Psoas muscle (tissue), 8 donors: ENCODE data around the gene GPC1. TPM values are rescaled to one million over a fixed set of nuclear protein-coding genes. Genes with fewer than 3 reads are reported as not detected.
A peak's percentile ranks its signal among the peaks of the same experiment; 100 is the strongest.

Experiments
- ATAC-seq, 4 donors: fragments of 200-7000 bp; cut with Tn5 transposase; one replicate each; pipeline ENCODE4 v1.9.1; 2020; ENCODE audit warnings: moderate library complexity in 3 of 4, mild to moderate bottlenecking in 2 of 4
- DNase-seq, 2 donors: peaks; one replicate each; pipeline ENCODE4 v3.0.0-alpha.2; 2020
- H3K27ac ChIP-seq: fragments of 200-600 bp; one replicate; pipeline ENCODE4 v1.8.0; 2022
- H3K27me3 ChIP-seq, 3 donors: fragments of 200-600 bp in 1 of 3; one replicate each; pipeline versions ENCODE4 v1.6.1 to v1.8.0; 2013 to 2022; ENCODE audit warnings: low read length in 2 of 3, mild to moderate bottlenecking in 2 of 3, moderate library complexity in 1 of 3; ENCODE audit not compliant: insufficient read depth in 3 of 3
- H3K36me3 ChIP-seq, 2 donors: fragments of 200-600 bp in 1 of 2; one replicate each; pipeline versions ENCODE4 v1.6.1 to v1.8.0; 2013 to 2022; ENCODE audit warnings: low read depth in 1 of 2, mild to moderate bottlenecking in 1 of 2, moderate library complexity in 1 of 2; ENCODE audit not compliant: insufficient read depth in 1 of 2
- H3K4me1 ChIP-seq: fragments of 200-600 bp; one replicate; pipeline ENCODE4 v1.8.0; 2022
- H3K4me3 ChIP-seq: fragments of 200-600 bp; one replicate; pipeline ENCODE4 v1.8.0; 2022; ENCODE audit warnings: mild to moderate bottlenecking
- H3K9me3 ChIP-seq: fragments of 200-600 bp; one replicate; pipeline ENCODE4 v1.8.0; 2022
- WGBS, 3 donors: extraction: QIAGEN DNeasy Blood & Tissue Kit; methylation state at CpG; one replicate each; pipeline versions ENCODE4 v1.1.6 to v1.1.7; 2013; 5-methylcytosine and 5-hydroxymethylcytosine counted together
- intact Hi-C, 2 donors: fragments of 100-400 bp; cut with DNase I; formaldehyde crosslinking; loops; one replicate each; pipeline versions ENCODE4 v1.11.0 to v1.14.2; 2022
- polyA plus RNA-seq, 3 donors: library from polyadenylated mRNA; stranded (reverse); fragments of 200-250 nt; gene quantifications; one replicate each; pipeline ENCODE4 v1.2.3, GENCODE V29; 2013
- total RNA-seq, 4 donors: library from RNA; stranded (reverse); fragmentation: NEBNext Ultra II Directional in 2 of 4; extraction: Animal tissue kit (Norgen Biotek cat#: 25700) in 2 of 4; gene quantifications; one replicate each; pipeline versions ENCODE4 v1.2.1 to v1.2.4, GENCODE V29; 2021 to 2023
- TF ChIP-seq, protein P1 (sequence below): fragments of 200-600 bp; IDR thresholded peaks from one replicate; pipeline ENCODE4 v1.8.0; 2022; ENCODE audit warnings: antibody characterized with exemption
- donor health status: healthy with polysubstance abuse.
- donor health status: DM: no; HTN: no; CAD: no; lungs with moderate emphysema.
- donor health status: Bipolar disorder and iron deficiency.
- donor health status: healthy.
- donor health status: DM: yes; HTN: yes; CAD: no.
- donor health status: DM: no; HTN: no; CAD: no.
- donor health status: DM: no; HTN: no; CAD: no.
- donor health status: DM: yes; HTN: yes; CAD: no.

GPC1 gene
- total and polyA plus RNA-seq, 7 donors = 85.4 to 180 (median 116) TPM

DNA sequence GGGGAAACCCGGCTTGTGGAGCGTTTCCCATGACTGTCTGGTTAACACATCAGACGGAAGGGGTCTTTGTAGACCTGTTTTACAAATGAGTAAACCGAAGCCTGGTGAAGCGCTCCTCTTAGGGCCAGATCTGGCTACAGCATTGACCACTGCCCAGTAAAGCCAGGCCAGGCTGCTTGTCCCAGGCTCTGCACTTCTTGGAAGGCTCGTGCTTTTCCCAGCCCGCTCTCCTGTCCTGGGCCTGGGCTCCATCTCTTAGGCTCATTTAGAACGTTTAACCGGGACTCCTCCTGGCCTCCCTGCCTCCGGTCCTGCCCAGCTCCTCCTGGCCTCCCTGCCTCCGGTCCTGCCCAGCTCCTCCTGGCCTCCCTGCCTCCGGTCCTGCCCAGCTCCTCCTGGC, 4.8 kb downstream of the GPC1 start:
- no peak for ATAC-seq

DNA sequence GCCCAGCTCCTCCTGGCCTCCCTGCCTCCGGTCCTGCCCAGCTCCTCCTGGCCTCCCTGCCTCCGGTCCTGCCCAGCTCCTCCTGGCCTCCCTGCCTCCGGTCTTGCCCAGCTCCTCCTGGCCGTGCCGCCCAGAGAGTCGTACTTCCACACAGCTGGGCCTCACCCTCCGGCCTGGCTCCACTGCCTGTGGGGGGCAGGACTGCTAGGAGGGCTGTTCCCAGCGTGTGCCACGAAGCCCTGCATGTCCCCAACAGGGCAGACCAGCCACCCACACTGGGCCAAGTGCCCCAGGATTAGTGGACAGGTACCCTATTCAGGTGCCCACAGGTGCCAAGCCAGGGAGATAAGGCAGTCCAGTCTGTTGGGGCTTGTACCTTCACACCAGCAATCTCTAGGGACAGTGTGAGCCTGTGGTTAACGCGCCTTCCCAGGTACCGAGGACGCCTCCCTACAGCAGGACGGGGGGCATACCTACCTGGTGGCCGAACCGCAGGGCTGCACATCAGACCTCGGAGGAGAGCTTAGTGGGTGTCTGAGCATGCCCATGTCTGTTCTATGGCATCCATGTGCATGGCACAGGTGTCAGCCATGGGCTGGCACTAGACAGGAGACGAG, 5.3 kb downstream of the GPC1 start:
- ATAC-seq (no peak), DNase-seq (peak; percentile 8 to 32)
- H3K4me1 ChIP-seq = peaks cover 60% of the 10 kb centered on the region
- peak overlapping the region; percentile 65 for H3K27ac ChIP-seq
- intact Hi-C loops = no loop called here
- TF ChIP-seq, protein P1, sequence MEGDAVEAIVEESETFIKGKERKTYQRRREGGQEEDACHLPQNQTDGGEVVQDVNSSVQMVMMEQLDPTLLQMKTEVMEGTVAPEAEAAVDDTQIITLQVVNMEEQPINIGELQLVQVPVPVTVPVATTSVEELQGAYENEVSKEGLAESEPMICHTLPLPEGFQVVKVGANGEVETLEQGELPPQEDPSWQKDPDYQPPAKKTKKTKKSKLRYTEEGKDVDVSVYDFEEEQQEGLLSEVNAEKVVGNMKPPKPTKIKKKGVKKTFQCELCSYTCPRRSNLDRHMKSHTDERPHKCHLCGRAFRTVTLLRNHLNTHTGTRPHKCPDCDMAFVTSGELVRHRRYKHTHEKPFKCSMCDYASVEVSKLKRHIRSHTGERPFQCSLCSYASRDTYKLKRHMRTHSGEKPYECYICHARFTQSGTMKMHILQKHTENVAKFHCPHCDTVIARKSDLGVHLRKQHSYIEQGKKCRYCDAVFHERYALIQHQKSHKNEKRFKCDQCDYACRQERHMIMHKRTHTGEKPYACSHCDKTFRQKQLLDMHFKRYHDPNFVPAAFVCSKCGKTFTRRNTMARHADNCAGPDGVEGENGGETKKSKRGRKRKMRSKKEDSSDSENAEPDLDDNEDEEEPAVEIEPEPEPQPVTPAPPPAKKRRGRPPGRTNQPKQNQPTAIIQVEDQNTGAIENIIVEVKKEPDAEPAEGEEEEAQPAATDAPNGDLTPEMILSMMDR = no peak
- 71 to 81% (median 72%) methylated on average over 17 of the region's 18 CpGs for WGBS, 3 donors
- H3K36me3 ChIP-seq = peaks cover 0 to 11% of the 10 kb centered on the region in 2 donors
- no peaks in the 10 kb centered on the region for H3K27me3 ChIP-seq
- H3K9me3 ChIP-seq = no peaks in the 10 kb centered on the region
- H3K4me3 ChIP-seq = peak overlapping the region; percentile 18

More for the DNA sequence above, 4.8 kb downstream of the GPC1 start:
- H3K4me1 ChIP-seq = peaks cover 60% of the 10 kb centered on the region
- no peaks in the 10 kb centered on the region for H3K9me3 ChIP-seq
- no peak overlapping the region for H3K4me3 ChIP-seq
- intact Hi-C loops = no loop called here
- peak in 1 of 2 donors; percentile 24 for DNase-seq
- TF ChIP-seq, protein P1 = no peak
- peaks cover 0 to 7% of the 10 kb centered on the region in 2 donors for H3K36me3 ChIP-seq
- no peaks in the 10 kb centered on the region for H3K27me3 ChIP-seq
- no peak overlapping the region for H3K27ac ChIP-seq
- 90 to 95% (median 92%) methylated on average over 10 to 11 of the region's 12 CpGs for WGBS, 3 donors

DNA sequence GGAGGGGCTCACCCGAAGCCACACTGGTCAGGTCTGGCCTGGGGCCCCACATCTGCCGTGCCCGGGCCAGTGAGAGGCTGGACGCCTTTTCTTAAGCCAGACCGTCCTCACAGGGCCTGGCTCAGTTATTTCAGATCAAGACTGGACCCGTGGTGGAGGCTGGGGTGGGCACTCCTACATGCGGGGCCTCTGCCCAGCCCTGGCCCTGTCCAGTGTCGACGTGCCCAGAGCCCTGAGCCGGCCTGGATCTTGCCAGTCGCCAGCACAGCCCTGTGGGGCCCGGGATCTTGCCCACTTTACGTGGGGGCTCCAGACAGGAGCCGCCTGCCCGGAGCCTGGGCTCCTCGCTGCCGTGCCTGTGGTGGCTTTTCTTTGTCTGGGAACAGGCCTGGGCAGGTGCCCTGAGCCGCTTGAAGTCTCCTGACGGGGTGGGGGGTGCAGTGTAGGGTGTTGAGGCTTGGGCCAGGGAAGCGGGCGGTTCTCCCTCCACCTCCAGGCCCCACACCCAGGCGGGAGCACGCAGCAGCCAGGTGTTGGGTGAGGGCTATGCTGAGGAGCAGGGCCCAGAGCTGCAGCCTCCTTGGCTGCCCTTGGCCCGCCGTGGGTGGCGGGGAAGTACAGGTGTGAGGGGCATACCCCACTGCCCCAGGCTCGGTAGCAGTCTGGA, 6.0 kb downstream of the GPC1 start:
- intact Hi-C loops = no loop called here
- Histone ChIP-seq H3K9me3 (no peaks in the 10 kb centered on the region), H3K27me3 (no peaks in the 10 kb centered on the region), H3K27ac (peak overlapping the region; percentile 65), H3K4me3 (peak overlapping the region; percentile 18), H3K4me1 (peaks cover 62% of the 10 kb centered on the region), H3K36me3 (peaks cover 0 to 16% of the 10 kb centered on the region in 2 donors)
- TF ChIP-seq, protein P1 = no peak
- peak; percentile 10 to 51 for DNase-seq
- 50 to 60% (median 55%) methylated on average over 21 to 27 of the region's 27 CpGs for WGBS, 3 donors
- ATAC-seq = no peak

DNA sequence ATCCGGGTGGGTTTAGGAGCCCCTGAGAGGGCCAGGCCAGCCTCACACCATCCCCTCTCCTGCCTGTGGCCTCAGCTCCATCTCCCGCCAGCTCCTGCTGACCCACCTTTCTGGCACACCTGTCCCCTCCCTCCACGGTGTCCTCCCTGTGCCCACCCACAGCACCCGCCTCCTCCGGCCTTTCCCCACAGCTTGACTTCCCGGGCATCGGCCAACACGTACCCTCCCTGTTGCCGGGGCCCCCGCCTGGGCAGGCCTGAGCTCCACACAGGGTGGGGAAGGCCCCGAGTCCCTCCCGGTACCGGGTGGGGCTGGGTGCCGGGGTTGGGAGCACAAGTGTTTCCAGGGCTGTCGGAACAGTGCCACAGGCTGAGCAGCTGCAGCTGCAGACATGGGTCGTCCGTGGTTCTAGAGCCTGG, 6.5 kb downstream of the GPC1 start:
- H3K4me1 ChIP-seq = peaks cover 67% of the 10 kb centered on the region
- WGBS, 3 donors = 37 to 49% (median 46%) methylated on average over 15 to 17 of the region's 17 CpGs
- no peaks in the 10 kb centered on the region for H3K9me3 ChIP-seq
- H3K4me3 ChIP-seq = peak overlapping the region; percentile 7
- peaks cover 0 to 16% of the 10 kb centered on the region in 2 donors for H3K36me3 ChIP-seq
- intact Hi-C loops = no loop called here
- TF ChIP-seq, protein P1 = no peak
- ATAC-seq (peak in 1 of 4 donors; percentile 9), DNase-seq (peak; percentile 23 to 68)
- peak overlapping the region; percentile 65 for H3K27ac ChIP-seq
- H3K27me3 ChIP-seq = no peaks in the 10 kb centered on the region
